Large intestine (tissue), 3 donors: ENCODE measurements around the gene CDK15. TPM values are rescaled to one million over a fixed set of nuclear protein-coding genes. Genes with fewer than 3 reads are reported as not detected.

Experiments
- DNase-seq, 2 donors: peaks; one replicate each; pipeline versions ENCODE4 v3.0.0 to v3.0.0-alpha.2; 2013
- H3K27ac ChIP-seq: one replicate; pipeline ENCODE4 v1.5.1; 2013; ENCODE audit warnings: low read length
- H3K27me3 ChIP-seq: 2 replicates; pipeline ENCODE4 v1.6.1; 2013; ENCODE audit warnings: low read length; ENCODE audit not compliant: control insufficient read depth, insufficient read depth
- H3K36me3 ChIP-seq: 2 replicates; pipeline ENCODE4 v1.6.1; 2013; ENCODE audit warnings: low read length; ENCODE audit not compliant: control insufficient read depth, insufficient read depth
- H3K4me1 ChIP-seq: one replicate; pipeline ENCODE4 v1.6.1; 2013; ENCODE audit warnings: low read length; ENCODE audit not compliant: control insufficient read depth, insufficient read depth
- H3K4me3 ChIP-seq: one replicate; pipeline ENCODE4 v1.5.1; 2013; ENCODE audit warnings: low read length
- H3K9me3 ChIP-seq: one replicate; pipeline ENCODE4 v1.6.1; 2013; ENCODE audit warnings: mild to moderate bottlenecking, low read depth, low read length, moderate library complexity; ENCODE audit not compliant: control insufficient read depth
- WGBS: methylation state at CpG from one replicate; pipeline ENCODE4 v1.1.5; 2013; ENCODE audit warnings: low lambda C conversion rate; ENCODE audit not compliant: insufficient coverage; 5-methylcytosine and 5-hydroxymethylcytosine counted together
- polyA plus RNA-seq: library from polyadenylated mRNA; unstranded; fragments of 120-200 nt; gene quantifications from one replicate; pipeline ENCODE4 v1.2.1, GENCODE V29; 2013

The CDK15 gene
- polyA plus RNA-seq, 1 donor = 0.24 TPM

- Histone ChIP-seq H3K9me3 (no peaks in the 10 kb centered on the region), H3K4me1 (peaks cover 2% of the 10 kb centered on the region), H3K27me3 (no peaks in the 10 kb centered on the region), H3K4me3 (no peak overlapping the region), H3K36me3 (no peaks in the 10 kb centered on the region), H3K27ac (no peak overlapping the region)
- DNase-seq = no peak
- 95% methylated on average over 3 of the region's 3 CpGs for WGBS
Measured at GRCh38 chr2:201788371-201788770, 18.0 kb upstream of the CDK15 start.

- Histone ChIP-seq H3K4me1 (peaks cover 2% of the 10 kb centered on the region), H3K27ac (no peak overlapping the region), H3K36me3 (no peaks in the 10 kb centered on the region), H3K27me3 (no peaks in the 10 kb centered on the region), H3K9me3 (no peaks in the 10 kb centered on the region), H3K4me3 (no peak overlapping the region)
- DNase-seq = no peak
- no CpG with 5 or more reads among the region's 2 CpGs for WGBS
Measured at GRCh38 chr2:201789395-201789794, 16.9 kb upstream of the CDK15 start.

- Histone ChIP-seq H3K4me3 (no peak overlapping the region), H3K27ac (no peak overlapping the region), H3K27me3 (no peaks in the 10 kb centered on the region), H3K36me3 (no peaks in the 10 kb centered on the region), H3K9me3 (no peaks in the 10 kb centered on the region), H3K4me1 (peaks cover 2% of the 10 kb centered on the region)
- WGBS = 33% methylated on average over 3 of the region's 3 CpGs
- no peak for DNase-seq
Measured at GRCh38 chr2:201790291-201790690, 16.0 kb upstream of the CDK15 start.

GRCh38 chr2:201790989-201791388, 15.3 kb upstream of the CDK15 start:
- Histone ChIP-seq H3K9me3 (no peaks in the 10 kb centered on the region), H3K36me3 (no peaks in the 10 kb centered on the region), H3K27ac (no peak overlapping the region), H3K4me1 (peaks cover 2% of the 10 kb centered on the region), H3K27me3 (no peaks in the 10 kb centered on the region), H3K4me3 (no peak overlapping the region)
- no CpG with 5 or more reads among the region's 2 CpGs for whole genome bisulfite sequencing
- DNase-seq = no peak

GRCh38 chr2:201793631-201794030, 12.7 kb upstream of the CDK15 start:
- no peak for DNase-seq
- Histone ChIP-seq H3K4me3 (no peak overlapping the region), H3K9me3 (no peaks in the 10 kb centered on the region), H3K27ac (no peak overlapping the region), H3K27me3 (no peaks in the 10 kb centered on the region), H3K4me1 (peaks cover 2% of the 10 kb centered on the region), H3K36me3 (no peaks in the 10 kb centered on the region)
- no CpG with 5 or more reads among the region's 1 CpG for WGBS

- peaks cover 2% of the 10 kb centered on the region for H3K4me1 ChIP-seq
- DNase-seq = no peak
- H3K27ac ChIP-seq = no peak overlapping the region
- no peaks in the 10 kb centered on the region for H3K27me3 ChIP-seq
- no peak overlapping the region for H3K4me3 ChIP-seq
- no peaks in the 10 kb centered on the region for H3K36me3 ChIP-seq
- 89% methylated on average over 4 of the region's 6 CpGs for WGBS
- H3K9me3 ChIP-seq = no peaks in the 10 kb centered on the region
Measured at GRCh38 chr2:201794294-201794693, 12.0 kb upstream of the CDK15 start.

GRCh38 chr2:201795607-201796477, 10.5 kb upstream of the CDK15 start:
- H3K27me3 ChIP-seq = no peaks in the 10 kb centered on the region
- peak in 1 of 2 donors; percentile 20 for DNase-seq
- 0% methylated on average over 1 of the region's 5 CpGs for WGBS
- no peaks in the 10 kb centered on the region for H3K36me3 ChIP-seq
- H3K4me3 ChIP-seq = no peak overlapping the region
- H3K9me3 ChIP-seq = no peaks in the 10 kb centered on the region
- H3K27ac ChIP-seq = no peak overlapping the region
- no peaks in the 10 kb centered on the region for H3K4me1 ChIP-seq

GRCh38 chr2:201796478-201796865, 9.9 kb upstream of the CDK15 start:
- no peak for DNase-seq
- H3K27ac ChIP-seq = no peak overlapping the region
- no peak overlapping the region for H3K4me3 ChIP-seq
- no peaks in the 10 kb centered on the region for H3K36me3 ChIP-seq
- no peaks in the 10 kb centered on the region for H3K27me3 ChIP-seq
- H3K4me1 ChIP-seq = no peaks in the 10 kb centered on the region
- H3K9me3 ChIP-seq = no peaks in the 10 kb centered on the region

GRCh38 chr2:201797175-201797840, 9.0 kb upstream of the CDK15 start:
- 100% methylated on average over 1 of the region's 5 CpGs for WGBS
- H3K36me3 ChIP-seq = no peaks in the 10 kb centered on the region
- DNase-seq = no peak
- no peaks in the 10 kb centered on the region for H3K9me3 ChIP-seq
- no peaks in the 10 kb centered on the region for H3K27me3 ChIP-seq
- no peaks in the 10 kb centered on the region for H3K4me1 ChIP-seq
- H3K27ac ChIP-seq = no peak overlapping the region
- no peak overlapping the region for H3K4me3 ChIP-seq

- Histone ChIP-seq H3K36me3 (no peaks in the 10 kb centered on the region), H3K27ac (no peak overlapping the region), H3K27me3 (no peaks in the 10 kb centered on the region), H3K9me3 (no peaks in the 10 kb centered on the region), H3K4me3 (no peak overlapping the region), H3K4me1 (no peaks in the 10 kb centered on the region)
- DNase-seq = no peak
- 80% methylated on average over 3 of the region's 7 CpGs for WGBS
Measured at GRCh38 chr2:201798252-201798913, 8.0 kb upstream of the CDK15 start.
